Stimulated activated CD4-positive, alpha-beta T cell treated with anti-CD3 and anti-CD28 coated beads, Interleukin-4, amount 100 ng/mL, for 24 hours (primary cell): ENCODE measurements around the gene PLK5.
A peak's percentile ranks its signal among the peaks of the same experiment; 100 is the strongest.
"Not testable (repeated sequence)": the region's sequence is repeated elsewhere in the genome, so short reads cannot be mapped to it uniquely, and the experiment has no call there.

Experiments used
- DNase-seq: peaks from one replicate; pipeline ENCODE4 v3.0.0-alpha.2; 2020

The PLK5 gene, protein sequence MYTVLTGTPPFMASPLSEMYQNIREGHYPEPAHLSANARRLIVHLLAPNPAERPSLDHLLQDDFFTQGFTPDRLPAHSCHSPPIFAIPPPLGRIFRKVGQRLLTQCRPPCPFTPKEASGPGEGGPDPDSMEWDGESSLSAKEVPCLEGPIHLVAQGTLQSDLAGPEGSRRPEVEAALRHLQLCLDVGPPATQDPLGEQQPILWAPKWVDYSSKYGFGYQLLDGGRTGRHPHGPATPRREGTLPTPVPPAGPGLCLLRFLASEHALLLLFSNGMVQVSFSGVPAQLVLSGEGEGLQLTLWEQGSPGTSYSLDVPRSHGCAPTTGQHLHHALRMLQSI

DNA sequence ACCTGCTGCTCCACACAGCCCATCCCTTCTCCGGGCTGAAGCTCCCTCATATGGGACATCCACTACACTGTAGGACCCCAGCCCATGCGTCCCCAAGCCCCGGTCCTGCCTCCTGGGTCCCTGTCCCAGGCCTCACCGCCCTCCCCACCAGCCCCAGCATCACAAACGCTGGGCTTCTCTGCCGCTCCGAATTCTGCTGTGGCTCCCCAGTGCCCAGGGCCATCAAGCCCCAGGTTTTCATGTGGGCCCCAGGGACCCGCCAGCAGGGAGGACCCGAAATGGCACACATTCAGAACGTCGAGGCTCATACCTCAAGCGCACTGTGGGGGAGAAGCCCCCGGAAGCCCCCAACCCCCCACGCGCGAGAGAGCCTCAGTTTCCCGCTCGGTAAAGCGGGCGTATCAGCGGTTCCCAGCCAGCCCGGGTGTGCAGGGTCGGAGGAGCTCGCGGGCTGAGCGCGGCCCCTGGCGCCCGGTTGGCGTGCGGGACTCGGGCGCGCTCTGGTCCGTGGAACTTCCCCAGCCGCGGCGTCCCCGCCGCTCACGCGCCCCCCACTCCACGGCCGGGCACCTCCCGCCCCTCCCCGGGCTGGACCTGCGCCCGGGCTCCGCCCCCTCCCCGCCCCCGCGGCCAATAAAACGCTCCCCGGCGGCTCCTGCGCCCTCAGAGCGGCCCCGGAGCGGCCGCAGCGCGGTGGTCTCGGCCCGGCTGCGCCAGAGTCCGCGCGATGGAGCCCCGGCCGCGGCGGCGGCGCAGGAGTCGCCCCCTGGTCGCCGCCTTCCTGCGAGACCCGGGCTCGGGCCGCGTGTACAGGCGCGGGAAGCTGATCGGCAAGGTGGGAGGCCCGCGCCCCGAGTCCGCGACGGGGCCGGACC is at the start of gene PLK5:
Gene PLK5 (plus strand): TSS at position 666 of the 875 bp plus-strand sequence. CDS start 2,920 bp downstream, outside the sequence.
- DNase-seq = no peak

DNA sequence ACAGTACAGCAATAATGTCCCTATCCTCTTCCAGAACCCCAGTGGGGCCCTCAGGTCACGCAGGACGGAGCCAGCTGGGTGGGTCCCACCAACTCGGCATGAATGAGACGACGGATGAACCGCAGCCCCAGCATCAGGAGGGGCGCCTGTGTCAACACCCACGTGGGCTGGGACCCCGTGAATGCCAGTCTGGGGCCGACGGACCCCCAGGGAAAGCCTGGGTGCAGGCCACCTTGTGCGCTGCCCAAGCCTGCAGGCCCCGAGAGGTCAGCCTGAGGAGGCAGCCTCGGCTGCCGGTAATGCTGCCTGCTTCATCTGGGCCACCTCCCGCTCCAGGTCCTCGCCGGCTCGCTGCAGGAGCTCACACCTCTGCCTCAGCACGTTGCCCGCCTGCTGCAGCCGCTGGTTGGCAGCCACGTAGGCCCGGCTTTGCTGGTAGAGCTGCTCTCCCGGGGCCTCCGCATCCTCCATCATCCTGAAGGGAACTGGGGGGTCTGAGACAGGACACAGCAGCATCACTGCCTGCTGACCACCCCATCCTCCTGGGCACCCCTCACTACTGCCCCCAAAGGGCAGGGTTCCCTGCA is 49.0 kb upstream of the PLK5 start:
- DNase-seq = no peak

DNA sequence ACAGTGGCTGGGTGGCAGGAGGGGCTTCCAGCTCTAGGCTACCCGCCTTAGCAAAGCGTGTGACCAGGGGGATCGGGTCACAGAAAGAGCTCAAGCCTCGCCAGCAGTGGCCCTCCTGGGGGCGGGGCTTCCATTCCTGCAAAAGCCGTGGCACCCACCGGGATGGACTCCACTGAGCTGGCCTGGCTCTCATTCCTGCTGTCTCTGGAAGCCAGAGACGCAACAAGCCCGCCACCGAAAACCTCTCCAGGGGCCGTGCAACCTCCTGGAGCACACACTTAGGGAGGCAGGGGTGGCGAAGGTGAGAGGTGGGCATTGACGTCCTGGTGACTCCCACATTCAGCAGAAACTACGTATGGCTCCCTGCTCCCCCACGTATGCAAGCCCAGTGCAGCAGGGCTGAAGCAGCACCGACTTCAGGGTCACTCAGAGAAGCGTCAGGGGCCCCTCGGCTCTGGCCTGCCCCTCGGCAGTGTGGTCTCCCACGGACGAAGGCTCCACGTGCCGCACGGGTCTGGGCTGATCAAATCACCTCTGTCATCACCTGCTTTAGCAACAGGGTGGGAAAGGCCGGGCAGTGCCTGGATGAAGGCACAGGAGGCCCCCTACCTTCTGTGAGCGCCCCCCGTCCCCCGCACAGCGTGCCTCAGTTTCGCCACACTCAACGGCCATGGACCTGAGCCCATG is 48.0 kb upstream of the PLK5 start:
- no peak for DNase-seq

DNA sequence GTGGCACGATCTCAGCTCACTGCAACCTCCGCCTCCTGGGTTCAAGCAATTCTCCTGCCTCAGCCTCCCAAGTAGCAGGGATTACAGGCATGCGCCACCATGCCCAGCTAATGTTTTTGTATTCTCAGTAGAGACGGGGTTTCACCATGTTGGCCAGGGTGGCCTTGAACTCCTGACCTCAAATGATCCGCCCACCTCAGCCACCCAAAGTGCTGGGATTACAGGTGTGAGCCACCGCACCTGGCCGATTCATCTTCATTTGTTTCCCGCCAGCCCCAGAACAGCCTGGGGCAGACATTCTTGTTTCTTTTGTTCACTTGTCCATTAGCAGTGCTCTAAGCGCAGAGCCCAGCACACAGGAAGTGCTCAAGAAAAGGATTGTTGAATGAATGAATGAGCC is 46.8 kb upstream of the PLK5 start:
- not testable (repeated sequence) for DNase-seq

DNA sequence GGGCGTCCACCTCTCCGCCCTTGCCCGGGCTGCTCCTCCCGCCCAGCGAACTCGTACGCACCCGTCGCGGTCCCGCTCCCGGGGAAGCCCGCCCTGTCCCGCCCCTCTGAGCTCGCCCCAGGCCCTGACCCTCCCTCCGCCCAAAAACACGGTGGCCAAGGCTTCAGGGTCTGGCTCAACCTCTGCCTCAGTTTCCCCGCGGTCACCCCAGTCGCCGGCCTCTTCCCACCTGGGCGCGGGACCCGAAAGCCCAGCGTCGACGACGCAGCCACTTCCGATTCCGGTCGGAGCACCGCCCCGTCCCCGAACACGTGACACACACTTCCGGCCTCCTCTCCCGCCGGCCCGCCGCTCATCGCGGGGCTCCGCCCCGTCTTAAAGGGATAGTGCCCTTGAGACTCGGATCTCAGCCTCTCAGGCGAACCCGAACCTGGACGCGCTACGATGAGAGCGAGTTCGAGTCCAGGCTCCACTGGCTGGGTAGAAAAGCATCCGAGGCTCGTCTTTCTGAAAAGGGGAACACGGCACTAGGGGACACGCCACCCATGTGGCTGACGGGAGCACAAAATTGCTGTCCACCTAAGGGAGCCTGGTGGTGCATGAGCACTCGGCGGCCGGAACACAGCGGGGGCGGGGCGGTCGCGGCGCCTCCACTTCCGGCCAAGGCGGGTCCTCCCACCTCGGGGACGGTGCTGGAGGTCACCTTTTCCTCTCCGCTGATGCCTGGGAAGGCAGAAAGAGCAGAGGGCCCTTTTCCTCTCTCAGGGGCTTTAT is 44.8 kb upstream of the PLK5 start, which contains the start of gene C19orf25:
Gene C19orf25 (minus strand): TSS at position 282 of the 774 bp plus-strand sequence. CDS start 312 bp downstream, outside the sequence.
- DNase-seq = peak; percentile 94

DNA sequence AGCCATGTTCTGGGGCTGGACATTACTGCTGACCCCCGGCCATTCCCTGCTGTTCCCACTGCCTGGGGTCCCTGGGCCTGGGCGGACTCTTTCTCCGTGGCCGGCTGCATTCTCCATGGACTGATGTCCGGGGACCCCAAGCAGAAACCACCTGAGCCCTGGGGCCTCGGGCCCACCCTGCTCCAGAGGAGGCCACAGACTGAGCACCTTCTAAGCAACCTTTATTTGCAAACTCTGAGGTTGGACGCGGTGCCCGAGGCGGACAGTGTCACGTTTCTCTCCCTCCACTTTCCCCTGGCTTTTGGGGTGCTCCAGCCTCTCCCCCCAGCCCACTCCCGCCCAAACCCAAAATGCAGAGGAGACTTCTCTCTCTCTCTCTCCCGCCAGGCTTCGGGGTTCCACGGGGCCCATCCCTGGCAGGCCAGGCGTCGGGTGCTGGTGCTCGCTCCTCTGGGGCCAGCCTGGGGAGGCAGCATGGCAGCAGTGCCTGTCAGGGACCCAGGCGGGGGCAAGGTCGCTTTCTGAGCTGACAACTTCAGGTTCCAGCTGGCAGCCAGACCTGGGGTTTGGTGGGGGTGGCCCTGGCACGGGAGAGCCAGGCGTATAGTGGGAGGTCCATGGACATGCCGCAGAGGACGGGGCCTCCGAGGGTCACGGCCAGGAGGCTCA is 42.5 kb upstream of the PLK5 start:
- no peak for DNase-seq

DNA sequence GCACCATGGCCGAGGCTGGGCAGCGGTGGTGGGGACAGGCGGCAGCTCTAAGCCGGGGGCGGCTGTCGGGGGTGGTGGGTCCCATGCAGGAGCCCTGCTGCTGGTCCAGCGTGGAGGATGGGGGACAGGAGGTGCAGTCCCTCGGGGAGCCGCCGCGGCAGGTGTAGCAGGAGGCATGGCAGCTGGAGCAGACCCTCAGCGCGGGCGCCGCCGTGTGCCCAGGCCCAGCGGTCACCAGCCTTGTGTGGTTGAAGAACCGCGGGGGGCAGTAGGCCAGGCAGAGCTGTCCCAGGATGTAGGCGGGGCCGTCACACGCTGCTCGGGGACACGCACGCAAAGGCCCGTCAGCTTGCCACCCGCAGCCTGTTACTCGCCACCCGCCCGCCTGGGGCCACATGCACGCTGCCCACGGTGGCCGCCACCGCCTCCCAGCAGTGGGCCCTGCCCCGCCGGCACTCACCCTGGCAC is 42.0 kb upstream of the PLK5 start:
- no peak for DNase-seq

DNA sequence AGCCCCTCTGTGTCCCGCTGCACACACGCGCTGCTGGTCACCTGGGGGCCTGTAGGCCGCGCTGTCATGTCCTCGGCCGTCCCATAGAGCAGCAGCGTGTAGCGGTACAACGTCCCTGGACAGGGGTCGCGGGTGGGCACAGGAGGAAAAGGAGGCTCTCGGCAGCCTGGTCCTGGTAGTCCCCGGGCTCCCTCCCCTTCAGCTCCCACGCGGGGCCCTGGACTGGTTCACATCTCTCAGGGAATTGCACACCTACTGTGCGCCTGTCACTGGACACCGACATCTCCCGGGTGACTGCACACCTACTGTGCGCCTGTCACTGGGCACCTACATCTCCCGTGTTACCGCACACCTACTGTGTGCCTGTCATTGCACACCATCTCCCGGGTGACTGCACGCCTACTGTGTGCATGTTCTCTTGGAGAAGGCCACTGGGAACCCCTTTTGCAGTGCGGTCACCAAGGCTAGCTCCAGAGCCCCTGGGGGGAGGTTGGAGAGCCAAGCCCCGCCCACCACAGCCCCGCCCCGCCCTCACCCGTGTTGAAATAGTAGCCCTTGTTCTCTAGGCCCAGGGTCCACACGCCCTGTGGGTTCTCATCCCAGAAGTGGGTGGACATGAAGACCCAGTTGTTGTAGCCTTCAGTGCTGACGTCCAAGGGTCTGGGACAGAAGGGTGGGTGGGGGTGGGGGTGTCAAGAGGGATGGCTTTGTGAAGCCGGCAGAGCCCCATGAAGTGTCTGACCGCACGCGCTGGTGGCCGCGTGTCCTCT is 41.3 kb upstream of the PLK5 start:
- DNase-seq = no peak

DNA sequence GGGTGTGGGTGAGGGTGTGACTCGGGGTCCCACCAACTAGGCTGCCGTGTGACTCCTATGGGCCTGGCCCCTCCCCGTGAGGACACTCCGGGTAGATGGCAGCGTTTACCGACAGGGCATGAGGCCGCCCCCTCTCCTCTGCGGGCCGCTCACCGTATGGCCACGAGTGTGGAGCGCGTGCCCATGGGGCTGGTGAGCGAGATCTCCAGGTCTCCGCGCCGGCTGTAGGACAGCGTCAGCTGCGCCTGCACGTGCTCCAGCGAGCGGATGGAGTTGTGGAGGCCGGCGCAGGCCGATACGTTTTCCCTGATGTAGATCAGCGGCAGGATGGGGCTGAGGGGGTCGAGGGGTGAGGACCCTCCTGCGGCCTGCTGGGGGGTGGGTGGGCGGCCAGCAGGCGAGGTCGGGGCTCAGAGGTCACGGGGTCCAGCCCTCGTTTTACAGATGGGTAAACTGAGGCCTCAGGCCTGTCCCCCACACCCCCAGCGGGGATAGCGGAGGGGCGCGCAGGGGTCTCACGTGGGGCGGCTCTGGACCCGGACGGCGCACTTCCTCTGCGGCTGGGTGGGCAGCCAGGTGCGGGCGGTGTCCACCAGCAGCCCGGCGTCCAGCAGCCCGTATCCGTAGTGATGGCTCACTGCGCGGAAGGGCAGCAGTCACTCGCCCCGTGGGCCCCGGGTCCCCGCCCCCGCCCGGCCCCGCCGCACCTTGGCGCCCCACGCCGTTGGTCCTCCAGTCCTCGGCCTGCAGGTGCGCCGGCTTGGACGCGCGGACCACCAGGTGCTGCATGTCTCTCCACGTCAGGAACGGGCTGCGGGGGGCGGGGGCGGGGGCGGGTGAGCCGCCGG is 40.5 kb upstream of the PLK5 start:
- DNase-seq = no peak

DNA sequence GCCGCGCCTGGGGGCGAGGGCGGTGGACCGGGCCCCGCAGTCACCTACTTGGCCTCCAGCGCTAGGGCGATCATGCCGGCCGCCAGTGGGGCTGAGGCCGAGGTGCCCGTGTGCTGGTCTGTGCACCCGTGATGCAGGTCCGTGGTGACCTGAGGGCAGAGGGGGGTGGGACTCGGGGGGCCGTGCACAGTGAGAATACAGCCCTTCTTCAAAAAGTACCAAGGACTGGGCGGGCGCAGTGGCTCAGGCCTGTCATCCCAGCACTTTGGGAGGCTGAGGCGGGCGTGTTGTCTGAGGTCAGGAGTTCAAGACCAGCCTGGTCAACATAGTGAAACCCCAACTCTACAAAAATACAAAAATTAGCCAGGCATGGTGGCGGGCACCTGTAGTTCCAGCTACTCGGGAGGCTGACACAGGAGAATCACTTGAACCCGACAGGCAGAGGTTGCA is 39.9 kb upstream of the PLK5 start:
- DNase-seq = no peak

DNA sequence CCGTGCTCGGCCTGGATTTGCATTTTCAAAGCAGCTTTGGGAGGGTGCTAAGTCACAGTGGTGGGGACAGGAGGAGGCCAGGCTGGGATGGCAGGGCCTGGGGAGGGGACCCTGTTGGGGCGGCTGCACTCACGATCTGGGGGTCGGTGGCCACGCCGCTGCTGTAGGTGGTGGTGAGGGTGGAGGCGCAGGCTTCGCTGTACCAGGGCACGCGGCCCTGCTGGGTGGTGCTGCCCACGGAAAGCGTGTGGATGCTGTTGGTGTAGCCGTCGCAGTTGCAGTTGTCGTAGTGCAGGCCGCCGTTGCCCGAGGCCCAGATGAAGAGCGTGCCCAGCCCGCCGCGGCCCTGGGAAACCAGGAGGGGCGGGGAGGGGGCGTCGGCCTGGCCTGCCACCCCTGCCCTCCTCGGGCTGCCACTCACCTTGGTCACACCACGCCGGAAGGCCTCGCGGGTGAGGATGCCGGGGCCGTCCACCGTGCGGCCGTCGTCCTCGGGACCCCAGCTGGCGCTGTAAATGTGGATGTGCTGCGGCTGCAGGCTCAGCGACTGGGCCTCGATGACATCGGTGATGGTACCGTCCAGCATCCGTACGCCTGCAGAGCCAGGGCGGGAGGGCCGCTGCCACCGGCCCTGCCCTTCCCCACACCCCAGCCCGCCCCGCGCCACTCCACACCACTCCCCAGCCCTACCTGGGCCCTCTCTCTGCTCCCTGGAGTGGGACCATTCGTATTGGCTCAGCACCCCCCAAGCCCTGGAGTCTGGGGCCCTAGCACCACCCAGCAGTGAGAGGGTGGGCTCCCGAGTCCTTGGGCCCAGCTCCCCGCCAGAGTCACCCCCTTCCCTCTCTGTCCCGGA is 36.9 kb upstream of the PLK5 start:
- no peak for DNase-seq

DNA sequence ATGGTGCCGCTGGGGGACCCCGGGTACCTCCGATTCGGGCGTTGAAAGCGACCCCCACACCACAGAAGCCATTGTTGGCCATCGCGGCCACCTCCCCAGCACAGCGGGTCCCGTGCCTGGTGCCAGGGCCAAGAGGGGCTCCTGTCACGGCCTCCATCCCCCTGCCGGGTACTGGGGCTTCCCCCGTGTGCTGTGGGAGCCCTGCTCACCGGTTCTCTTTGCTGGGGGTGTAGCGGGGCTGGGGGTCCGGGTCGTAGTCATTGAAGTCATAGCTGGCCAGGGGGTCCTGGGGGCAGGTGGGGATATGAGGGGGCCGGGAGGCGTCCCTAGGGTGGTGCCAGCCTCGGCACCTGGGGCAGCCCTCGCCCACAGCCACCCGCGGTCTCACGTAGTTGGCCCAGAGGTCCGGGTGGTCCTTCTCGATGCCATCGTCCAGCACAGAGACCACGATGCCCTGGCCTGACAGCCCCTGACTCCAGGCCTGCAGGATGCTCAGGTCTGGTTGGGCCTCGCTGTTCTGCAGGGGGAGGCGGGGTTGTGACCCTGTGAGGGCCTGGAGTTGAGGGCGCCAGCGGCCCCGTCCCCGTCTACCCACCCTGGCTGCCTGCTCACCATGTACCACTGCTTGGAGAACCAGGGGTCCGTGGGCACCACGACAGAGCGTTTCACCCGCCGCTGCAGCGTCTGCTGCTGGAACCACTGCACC is 36.1 kb upstream of the PLK5 start:
- no peak for DNase-seq

DNA sequence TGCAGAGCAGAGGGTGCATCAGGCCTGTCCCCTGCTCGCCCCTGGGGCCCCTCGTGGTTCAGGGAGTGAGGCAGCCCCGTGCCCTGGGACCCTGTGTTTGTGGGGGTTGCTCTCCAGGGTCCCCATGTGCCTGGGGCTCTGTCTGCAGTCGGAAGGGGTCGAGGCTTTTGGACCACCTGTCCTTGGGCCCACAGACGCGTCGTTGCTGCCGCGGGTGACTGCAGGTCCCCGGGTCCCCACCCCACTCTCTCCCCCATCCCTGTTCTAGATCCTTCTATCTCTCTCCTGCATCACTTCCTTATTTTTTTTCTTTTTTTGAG is 35.6 kb upstream of the PLK5 start:
- DNase-seq = no peak

DNA sequence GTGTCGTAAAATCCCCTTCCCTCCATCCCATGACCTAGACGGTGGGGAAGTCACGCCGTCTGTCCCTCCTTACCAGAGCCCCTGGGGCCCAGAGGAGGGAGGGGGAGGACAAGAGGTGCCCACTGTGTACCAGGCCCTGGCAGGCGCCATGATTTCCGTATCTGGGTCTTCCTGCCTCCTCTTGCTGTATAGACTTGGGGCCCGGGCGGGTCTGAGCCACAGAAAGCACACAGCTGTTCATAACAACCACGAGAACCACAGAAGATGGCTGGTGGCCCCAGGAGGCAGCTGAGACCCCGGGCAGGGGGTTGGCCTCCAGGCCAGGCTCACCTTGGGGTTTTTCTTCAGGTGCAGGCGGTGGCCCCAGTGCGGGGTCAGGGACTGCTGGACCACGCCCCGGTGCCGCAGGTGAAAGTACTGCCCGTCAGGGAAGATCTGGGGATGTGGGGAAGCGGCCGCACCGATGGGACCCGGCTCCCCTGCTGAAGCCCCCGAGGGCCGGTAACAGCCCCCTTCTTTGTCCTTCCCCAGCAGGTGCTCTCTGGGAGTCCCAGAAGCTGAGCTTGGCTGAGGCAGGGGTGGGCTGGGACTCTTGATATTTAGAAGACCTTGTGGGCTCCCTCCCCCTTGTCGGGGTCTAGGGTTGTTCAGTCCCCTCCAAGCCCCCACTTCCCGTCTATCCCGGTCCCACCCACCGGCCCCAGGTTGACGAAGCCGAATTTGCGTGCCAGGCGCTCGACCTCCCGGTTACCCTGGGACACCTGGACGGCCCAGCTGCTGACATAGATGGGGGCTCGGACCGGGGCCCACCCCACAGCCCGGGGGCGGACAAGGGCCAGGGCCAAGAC is 34.2 kb upstream of the PLK5 start:
- DNase-seq = no peak

DNA sequence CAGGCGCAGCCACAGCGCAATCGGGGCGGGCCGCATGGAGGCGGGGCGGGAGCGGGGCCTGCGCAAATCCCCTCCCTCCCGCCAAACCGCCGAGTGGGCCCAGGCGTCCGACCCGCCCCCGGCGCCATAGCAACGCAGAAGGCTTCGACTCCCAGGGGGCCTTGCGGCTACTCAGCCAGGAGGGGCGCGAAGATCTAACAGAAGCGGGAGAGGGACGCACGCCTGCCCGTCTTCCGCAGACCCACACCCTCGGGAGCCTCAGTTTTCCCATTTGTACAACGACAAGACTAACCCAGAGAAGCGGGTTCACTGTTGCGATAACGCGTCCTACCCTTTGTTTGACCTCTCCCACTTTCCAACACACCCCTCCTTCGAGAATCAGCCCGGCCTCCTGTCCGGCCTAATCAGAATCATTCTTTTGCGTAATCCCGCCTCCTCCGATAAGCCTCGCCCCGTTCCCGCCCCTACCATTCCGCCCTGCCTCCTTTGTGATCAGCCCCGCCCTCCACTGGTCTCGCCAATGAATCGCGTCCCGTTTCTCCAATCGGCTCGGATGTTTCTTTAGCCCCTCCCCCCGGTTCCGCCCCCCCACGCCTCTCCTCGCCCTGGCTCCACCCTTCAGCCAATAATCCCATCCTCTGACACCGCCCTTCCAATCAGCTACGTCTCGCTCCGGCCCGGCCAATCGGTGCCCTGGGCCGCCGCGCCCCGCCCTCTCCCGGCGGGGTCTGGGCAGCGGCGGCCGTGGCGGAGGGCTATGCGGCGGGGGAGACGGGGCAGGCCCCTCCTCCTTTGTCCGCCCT is 33.4 kb upstream of the PLK5 start, which contains the start of gene PCSK4:
Gene PCSK4 (minus strand): TSS at position 40 of the 803 bp plus-strand sequence. CDS start 4 bp downstream, at position 36.
- DNase-seq = peak; percentile 97
